GM21619 (cell line): ENCODE measurements around the gene ACRV1.

Source experiments
- ATAC-seq: cut with Tn5 transposase; IDR thresholded peaks from one replicate; pipeline ENCODE4 v1.9.1; 2021; ENCODE audit not compliant: unreplicated experiment

Gene ACRV1

DNA sequence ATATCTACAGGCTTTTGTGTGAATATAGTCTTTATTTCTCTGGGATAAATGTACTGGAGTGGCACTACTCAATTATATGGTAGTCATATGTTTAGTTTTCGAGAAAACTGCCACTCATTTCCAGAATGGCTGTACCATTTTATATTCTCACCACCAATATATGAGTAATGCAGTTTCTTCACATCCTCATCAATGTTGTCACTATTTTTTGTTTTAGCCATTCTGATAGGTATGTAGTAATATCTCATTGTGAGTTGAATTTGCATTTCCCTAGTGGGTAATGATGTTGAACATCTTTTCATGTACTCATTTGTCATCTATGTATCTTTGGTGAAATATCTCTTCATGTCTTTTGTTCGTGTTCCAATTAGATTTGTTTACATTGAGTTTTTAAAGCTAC lies 18.0 kb downstream of the ACRV1 start:
- no peak for ATAC-seq

DNA sequence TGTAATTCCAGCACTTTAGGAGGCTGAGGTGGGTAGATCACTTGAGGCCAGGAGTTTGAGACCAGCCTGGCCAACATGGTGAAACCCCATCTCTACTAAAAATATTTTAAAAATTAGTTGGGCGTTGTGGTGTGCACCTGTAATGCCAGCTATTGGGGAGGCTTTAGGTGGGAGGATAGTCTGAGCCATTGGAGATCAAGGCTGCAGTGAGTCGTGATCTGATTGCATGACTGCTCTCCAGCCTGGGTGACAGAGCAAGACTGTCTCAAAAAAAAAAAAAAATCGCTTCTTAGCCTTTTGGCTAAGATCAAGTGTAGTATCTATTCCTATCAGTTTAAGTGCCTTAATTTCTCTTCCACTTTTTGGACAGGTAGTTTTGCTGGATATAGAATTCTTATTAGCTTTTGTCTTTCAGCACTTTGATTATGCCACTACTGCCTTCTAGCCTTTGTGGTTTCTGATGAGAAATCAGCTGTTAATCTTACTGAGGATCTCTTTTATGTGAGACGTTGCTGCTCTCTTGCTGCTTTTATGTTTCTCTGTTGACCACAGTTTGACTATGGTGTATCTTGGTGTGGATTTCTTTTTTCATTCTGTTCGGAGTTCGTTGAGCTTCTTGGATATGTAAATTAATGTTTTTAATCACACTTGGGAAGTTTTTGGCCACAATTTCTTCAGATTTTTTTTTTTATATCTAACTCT lies 31.0 kb downstream of the ACRV1 start:
- no peak for ATAC-seq

DNA sequence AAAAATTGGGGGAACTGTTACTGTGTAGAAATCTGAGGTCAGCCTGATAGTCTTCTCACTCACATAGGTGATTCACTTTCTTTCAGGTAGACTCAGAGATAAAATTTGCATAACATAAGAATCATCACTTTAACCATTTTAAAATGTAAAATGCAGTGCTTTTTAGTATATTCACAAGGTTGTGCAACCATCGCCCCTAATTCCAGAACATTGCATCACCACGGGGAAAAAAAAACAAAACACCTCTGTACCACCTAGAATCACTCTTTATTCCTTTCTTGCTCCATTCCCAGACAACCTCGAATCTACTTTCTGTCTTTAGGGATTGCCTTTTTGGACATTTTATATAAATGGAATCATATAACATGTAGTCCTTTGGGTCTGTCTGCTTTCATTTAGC lies 34.8 kb downstream of the ACRV1 start:
- no peak for ATAC-seq

DNA sequence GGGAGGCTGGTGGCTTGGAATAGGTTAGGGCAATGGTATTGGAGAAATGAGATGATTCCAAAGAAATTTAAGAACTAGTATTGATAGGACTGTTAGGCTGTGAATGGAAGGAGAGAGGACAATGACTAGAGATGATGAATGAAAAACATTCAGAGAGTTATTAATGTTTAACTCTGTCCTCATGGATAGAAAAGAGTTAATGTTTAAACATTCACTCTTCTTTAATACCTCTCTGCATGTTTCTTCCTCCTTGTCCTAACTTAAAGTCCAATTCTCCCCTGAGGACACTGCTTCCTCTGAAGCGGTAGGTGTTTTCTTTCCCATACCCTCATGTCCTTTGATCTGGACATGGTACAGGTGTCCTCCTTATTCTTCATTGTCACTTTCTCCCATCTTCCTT lies 42.3 kb downstream of the ACRV1 start:
- no peak for ATAC-seq

DNA sequence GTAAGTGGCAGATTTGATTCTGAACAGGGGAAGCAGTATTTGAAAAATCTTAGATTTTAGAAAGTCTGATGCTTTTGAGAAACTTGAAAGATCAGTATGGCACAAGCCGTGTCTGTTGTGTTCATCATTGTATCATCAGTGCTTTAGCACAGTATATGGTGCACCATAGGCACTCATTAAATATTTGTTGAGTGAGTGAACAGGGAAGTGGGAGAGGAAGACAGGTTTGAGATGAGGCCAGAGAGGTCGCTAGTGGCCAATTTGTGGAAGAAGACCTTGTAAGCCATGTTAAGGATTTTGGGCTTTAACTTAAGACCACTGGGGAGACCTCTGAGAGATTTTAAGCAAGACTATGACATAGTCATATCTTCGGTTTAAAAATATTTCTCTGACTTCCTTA lies 42.8 kb downstream of the ACRV1 start:
- no peak for ATAC-seq

DNA sequence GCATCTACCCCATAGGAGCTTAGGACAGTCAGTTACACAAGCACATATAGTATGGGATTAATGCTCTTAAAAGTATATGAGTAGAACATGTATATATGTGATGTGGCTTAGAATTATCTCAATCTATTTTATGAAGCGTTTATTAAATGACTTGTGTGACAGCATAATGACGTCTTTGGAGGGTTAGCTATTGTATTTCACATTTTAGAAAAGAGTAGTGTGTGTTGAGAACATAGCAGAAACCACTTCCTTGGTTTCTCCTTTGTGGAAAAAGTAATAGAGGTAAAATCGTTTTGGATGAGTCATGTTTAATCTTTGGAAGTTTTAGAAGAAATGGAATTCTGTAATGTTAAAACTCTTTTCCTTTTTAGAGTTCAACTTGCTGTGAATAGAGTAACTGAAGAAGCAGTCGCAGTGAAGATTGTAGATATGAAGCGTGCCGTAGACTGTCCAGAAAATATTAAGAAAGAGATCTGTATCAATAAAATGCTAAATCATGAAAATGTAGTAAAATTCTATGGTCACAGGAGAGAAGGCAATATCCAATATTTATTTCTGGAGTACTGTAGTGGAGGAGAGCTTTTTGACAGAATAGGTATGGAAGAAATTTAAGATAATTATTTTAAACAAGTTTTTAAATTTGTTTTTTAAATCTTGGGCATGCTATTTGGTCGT lies 53.3 kb downstream of the ACRV1 start:
- ATAC-seq = no peak

DNA sequence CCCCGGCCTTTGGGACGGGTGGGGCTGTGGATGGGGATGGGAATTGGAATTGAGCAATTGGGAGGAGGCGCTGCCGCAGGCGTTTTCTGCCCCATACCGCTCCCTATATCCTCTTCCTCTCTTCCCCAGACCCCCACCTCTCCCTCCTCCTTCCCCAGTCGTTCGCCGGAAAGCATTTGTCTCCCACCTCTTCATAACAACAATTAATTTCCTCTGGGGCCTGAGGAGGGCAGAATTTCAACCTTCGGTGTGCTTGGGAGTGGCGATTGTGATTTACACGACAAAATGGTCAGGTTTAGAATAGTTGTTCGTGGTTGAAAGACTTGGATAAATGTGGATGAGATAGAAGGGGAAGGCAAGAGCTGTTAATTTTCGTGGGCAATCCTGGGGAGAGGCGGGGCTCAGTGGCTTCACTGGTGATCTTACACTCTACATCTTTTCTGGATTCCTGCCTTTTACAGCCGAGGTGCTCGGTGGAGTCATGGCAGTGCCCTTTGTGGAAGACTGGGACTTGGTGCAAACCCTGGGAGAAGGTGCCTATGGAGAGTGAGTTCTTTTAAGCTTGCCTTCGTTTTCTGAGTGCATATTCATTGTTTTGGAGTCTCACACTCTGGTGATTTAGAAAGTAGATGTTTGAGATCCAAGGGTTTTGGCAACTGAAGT lies 54.2 kb downstream of the ACRV1 start:
- peak; percentile 36 for ATAC-seq

DNA sequence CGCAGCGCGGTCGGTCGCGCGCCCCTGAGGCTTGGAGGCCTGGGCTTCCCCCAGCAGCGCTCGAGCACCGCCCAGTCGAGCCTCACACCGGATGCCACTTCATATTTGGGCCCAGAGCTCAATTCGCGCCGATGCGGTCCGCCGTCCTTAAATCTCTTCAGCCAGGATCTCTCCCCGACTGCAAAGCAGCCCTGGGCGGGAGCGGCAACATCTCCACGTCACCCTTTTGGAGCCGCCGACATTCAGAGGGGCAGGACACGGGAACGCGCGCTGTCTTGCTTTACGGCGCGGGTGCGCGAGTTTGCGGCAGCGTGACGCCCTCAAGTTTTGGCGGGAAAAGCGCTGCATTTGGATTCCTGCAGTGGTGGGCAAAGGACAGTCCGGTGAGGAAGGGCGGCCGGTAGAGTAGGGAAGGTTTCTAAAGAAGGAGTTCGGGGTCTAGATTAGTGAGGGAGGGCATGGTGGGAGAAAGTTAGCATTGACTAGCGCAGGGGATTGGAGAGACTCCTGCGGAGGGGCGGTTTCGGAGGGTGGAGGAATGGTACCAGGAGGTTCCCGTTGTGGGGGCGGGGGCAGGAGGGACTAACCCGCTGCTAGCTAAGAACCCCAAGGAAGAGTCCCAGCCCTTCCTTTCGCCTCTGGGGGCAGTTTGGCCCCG lies 54.9 kb downstream of the ACRV1 start:
- ATAC-seq = peak; percentile 84

DNA sequence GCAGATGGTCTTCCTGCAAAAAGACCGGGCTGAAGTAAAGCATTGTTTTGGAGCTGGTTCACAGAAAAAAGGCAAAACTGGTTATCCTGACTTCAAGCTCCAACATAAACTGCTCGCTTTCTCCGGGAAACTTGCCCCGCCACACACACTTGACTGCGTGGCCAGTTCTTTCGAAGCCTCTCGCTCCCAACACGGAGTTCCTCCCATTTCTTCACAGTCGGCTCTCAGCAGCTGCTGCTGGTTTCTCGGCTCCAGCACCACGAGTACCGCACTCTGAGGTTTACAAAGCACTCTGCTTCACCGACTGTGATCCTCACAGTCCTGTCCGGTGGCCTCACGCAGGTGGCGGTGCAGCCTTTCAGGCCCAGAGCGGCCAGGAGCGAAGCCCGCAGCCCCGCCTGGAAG lies 55.4 kb downstream of the ACRV1 start:
- no peak for ATAC-seq

DNA sequence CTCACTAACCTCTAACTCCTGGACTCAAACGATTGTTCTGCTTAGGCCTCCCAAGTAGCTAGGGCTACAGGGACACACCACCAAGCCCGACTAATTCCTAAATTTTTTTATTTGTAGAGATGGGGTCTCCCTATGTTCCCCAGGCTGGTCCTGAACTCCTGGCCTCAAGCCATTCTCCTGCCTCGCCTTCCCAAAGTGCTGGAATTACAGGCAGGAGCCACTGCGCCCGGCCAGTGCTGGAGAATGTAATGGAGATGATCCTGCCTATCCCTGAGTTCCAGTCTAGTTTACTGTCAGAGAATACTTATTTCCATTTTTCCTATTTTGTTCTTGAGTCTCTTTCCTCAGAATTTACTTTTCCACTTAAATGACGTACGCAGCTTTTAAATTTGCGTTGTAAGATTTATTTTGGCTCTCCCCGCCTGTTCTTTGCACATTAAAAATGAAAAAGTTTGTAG lies 55.9 kb downstream of the ACRV1 start, which contains the start of gene CHEK1:
Gene CHEK1 (plus strand): TSS at position 408 of the 458 bp plus-strand sequence. CDS start 1,606 bp downstream, outside the sequence.
- ATAC-seq = no peak

DNA sequence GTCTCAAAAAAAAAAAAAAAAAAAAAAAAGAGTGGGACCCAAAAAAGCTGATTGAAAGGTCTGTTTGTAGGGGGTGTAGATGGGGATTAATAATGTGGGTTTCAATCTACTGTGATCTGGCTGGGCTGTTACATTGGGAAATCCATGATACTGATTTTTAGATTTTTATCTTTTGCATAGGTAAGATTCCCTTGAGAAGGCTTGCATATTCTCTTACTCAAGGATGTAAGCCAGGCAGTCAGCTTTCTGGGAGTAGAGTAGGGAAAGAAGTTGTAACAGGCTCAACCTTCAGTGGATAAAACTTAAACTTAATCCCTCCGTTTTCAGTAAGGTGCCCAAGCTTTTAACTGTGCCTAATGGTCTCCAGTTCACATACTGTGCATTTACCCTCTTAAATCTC lies 57.6 kb downstream of the ACRV1 start:
- ATAC-seq = no peak

DNA sequence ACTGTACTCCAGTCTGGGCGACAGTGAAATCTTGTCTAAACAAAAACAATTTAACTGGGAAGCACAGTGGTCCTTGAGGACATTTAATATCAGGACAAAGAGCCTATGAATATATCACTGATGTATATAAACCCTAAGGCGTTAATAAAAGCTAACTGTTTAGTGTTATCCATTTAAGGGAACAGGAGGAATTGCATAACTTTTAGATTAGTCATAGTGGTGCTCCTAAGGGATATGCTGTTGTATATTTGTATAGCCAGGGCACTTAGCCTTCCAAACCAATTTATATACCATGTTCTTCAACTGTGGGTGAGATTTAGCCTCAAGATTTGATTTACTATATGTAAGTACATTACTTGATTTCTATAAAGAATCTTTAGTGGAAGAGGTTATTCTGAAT lies 58.7 kb downstream of the ACRV1 start:
- no peak for ATAC-seq
